ENCODE measurements around the gene SGSM1.

DNA sequence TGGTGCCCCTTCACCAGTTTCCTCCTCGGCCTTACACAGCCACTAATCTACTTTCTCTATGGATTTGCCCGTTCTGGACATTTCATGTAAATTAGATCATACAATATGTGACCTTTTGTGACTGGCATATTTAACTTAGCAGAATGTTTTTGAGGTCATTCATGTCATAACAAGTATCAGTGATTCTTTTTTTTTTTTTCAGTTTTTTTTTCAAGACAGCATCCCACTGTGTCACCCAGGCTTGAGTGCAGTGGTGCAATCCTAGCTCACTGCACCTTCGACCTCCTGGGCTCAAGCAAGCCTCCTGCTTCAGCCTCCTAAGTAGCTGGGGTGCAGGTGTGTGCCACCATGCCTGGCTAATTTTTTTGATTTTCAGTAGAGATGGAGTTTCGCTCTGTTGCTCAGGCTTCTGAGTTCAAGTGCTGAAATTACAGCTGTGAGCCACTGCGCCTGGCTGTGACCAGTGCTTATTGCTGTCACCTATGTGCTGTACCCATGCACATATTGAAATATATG is 169.2 kb downstream of the SGSM1 start:
- TF ChIP-seq FOXP2 (optimal IDR thresholded peaks at IDR 0.05; ENCODE audit: borderline replicate concordance, extremely low read depth, extremely low read length, insufficient read depth) (no peak), SIN3A (IDR thresholded peaks at IDR 0.05; ENCODE audit: borderline replicate concordance, insufficient read depth, low read length) (no peak), TAF1 (IDR thresholded peaks at IDR 0.05; ENCODE audit: borderline replicate concordance, insufficient read depth, low read length) (no peak)
- TF ChIP-seq, protein P1, sequence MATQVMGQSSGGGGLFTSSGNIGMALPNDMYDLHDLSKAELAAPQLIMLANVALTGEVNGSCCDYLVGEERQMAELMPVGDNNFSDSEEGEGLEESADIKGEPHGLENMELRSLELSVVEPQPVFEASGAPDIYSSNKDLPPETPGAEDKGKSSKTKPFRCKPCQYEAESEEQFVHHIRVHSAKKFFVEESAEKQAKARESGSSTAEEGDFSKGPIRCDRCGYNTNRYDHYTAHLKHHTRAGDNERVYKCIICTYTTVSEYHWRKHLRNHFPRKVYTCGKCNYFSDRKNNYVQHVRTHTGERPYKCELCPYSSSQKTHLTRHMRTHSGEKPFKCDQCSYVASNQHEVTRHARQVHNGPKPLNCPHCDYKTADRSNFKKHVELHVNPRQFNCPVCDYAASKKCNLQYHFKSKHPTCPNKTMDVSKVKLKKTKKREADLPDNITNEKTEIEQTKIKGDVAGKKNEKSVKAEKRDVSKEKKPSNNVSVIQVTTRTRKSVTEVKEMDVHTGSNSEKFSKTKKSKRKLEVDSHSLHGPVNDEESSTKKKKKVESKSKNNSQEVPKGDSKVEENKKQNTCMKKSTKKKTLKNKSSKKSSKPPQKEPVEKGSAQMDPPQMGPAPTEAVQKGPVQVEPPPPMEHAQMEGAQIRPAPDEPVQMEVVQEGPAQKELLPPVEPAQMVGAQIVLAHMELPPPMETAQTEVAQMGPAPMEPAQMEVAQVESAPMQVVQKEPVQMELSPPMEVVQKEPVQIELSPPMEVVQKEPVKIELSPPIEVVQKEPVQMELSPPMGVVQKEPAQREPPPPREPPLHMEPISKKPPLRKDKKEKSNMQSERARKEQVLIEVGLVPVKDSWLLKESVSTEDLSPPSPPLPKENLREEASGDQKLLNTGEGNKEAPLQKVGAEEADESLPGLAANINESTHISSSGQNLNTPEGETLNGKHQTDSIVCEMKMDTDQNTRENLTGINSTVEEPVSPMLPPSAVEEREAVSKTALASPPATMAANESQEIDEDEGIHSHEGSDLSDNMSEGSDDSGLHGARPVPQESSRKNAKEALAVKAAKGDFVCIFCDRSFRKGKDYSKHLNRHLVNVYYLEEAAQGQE (IDR thresholded peaks at IDR 0.05; ENCODE audit: insufficient read depth in 1 of 2, low read depth in 2 of 2, low read length in 2 of 2) = no peak

Data from PFSK-1 (cell line).